ENCODE results near the gene SENP7.
"Not testable (repeated sequence)": the region's sequence is repeated elsewhere in the genome, so short reads cannot be mapped to it uniquely, and the experiment has no call there.

The SENP7 gene

GRCh38 chr3:101521211-101521701 lies 8.2 kb upstream of the SENP7 start:
- no peak for DNase-seq (ENCODE audit: low read depth in 2 of 2)

- no peak for DNase-seq (ENCODE audit: low read depth in 2 of 2)
These were observed 6.8 kb upstream of the SENP7 start for GRCh38 chr3:101519685-101520365.

GRCh38 chr3:101518421-101518871 lies 5.4 kb upstream of the SENP7 start:
- DNase-seq (ENCODE audit: low read depth in 2 of 2) = no peak

GRCh38 chr3:101513419-101513986 lies 491 bp upstream of the SENP7 start:
- DNase-seq (ENCODE audit: low read depth in 2 of 2) = no peak

GRCh38 chr3:101512396-101512645 lies 691 bp downstream of the SENP7 start:
- no peak for DNase-seq (ENCODE audit: low read depth in 2 of 2)

GRCh38 chr3:101509811-101510210 lies 3.2 kb downstream of the SENP7 start:
- no peak for DNase-seq (ENCODE audit: low read depth in 2 of 2)

- DNase-seq (ENCODE audit: low read depth in 2 of 2) = no peak
These were observed 3.7 kb downstream of the SENP7 start for GRCh38 chr3:101509281-101509680.

GRCh38 chr3:101501783-101502182 lies 11.2 kb downstream of the SENP7 start:
- no peak for DNase-seq (ENCODE audit: low read depth in 2 of 2)

GRCh38 chr3:101500208-101500607 lies 12.8 kb downstream of the SENP7 start:
- no peak for DNase-seq (ENCODE audit: low read depth in 2 of 2)

GRCh38 chr3:101497803-101498202 lies 15.2 kb downstream of the SENP7 start:
- no peak for DNase-seq (ENCODE audit: low read depth in 2 of 2)

- DNase-seq (ENCODE audit: low read depth in 2 of 2) = no peak
These were observed 17.5 kb downstream of the SENP7 start for GRCh38 chr3:101495552-101495951.

GRCh38 chr3:101484805-101485620 lies 28.0 kb downstream of the SENP7 start:
- DNase-seq (ENCODE audit: low read depth in 2 of 2) = no peak

- no peak for DNase-seq (ENCODE audit: low read depth in 2 of 2)
These were observed 34.0 kb downstream of the SENP7 start for GRCh38 chr3:101478980-101479379.

GRCh38 chr3:101474841-101475552 lies 38.0 kb downstream of the SENP7 start:
- DNase-seq (ENCODE audit: low read depth in 2 of 2) = not testable (repeated sequence)

- DNase-seq (ENCODE audit: low read depth in 2 of 2) = not testable (repeated sequence)
These were observed 44.3 kb downstream of the SENP7 start for GRCh38 chr3:101468676-101469075.

- not testable (repeated sequence) for DNase-seq (ENCODE audit: low read depth in 2 of 2)
These were observed 45.7 kb downstream of the SENP7 start for GRCh38 chr3:101467310-101467663.

- peak in 1 of 2 donors; percentile 31 for DNase-seq (ENCODE audit: low read depth in 2 of 2)
These were observed 46.3 kb downstream of the SENP7 start for GRCh38 chr3:101466465-101467309.

- DNase-seq (ENCODE audit: low read depth in 2 of 2) = no peak
These were observed 48.8 kb downstream of the SENP7 start for GRCh38 chr3:101464235-101464634.

- no peak for DNase-seq (ENCODE audit: low read depth in 2 of 2)
These were observed 51.6 kb downstream of the SENP7 start for GRCh38 chr3:101461451-101461850.

GRCh38 chr3:101458387-101458786 lies 54.6 kb downstream of the SENP7 start:
- no peak for DNase-seq (ENCODE audit: low read depth in 2 of 2)

GRCh38 chr3:101454629-101455028 lies 58.4 kb downstream of the SENP7 start:
- no peak for DNase-seq (ENCODE audit: low read depth in 2 of 2)

Data from stimulated activated CD8-positive, alpha-beta memory T cell treated with anti-CD3 and anti-CD28 coated beads, Interleukin-15, amount 100 ng/mL, for 4 hours (primary cell).